ENCODE results near the gene CPNE6. TPM values are rescaled to one million over a fixed set of nuclear protein-coding genes. Genes with fewer than 3 reads are reported as not detected.
A peak's percentile ranks its signal among the peaks of the same experiment; 100 is the strongest.
"Not testable (repeated sequence)": the region's sequence is repeated elsewhere in the genome, so short reads cannot be mapped to it uniquely, and the experiment has no call there.

The CPNE6 gene
- polyA plus RNA-seq, 1 donor (not counting 4 experiments of a cell fraction or from before 2014, with no cell fraction given): not detected

GRCh38 chr14:24032727-24033418 is 38.5 kb upstream of the CPNE6 start:
- H3K4me1 ChIP-seq (ENCODE audit: control insufficient read depth, extremely low read depth, insufficient read depth, low read length): no peaks in the 10 kb centered on the region
- no peaks in the 10 kb centered on the region for H4K20me1 ChIP-seq (ENCODE audit: control insufficient read depth, extremely low read depth, insufficient read depth, low read length)
- DNase-seq (ENCODE audit: low read depth, low spot score) (no peak), FAIRE-seq (no peak)
- H3K27ac ChIP-seq (ENCODE audit: control insufficient read depth, insufficient read depth, low read length): no peak overlapping the region
- no peaks in the 10 kb centered on the region for H3K27me3 ChIP-seq (ENCODE audit: control insufficient read depth, extremely low read depth, insufficient read depth, low read length)
- no peak for TF ChIP-seq EZH2 (IDR thresholded peaks at IDR 0.05; ENCODE audit: low read length)
- H3K9me1 ChIP-seq (ENCODE audit: control insufficient read depth, extremely low read depth, insufficient read depth, low read length): no peaks in the 10 kb centered on the region
- H3K79me2 ChIP-seq (ENCODE audit: control insufficient read depth, insufficient read depth, low read length): no peaks in the 10 kb centered on the region
- H3K36me3 ChIP-seq (ENCODE audit: control insufficient read depth in 2 of 2, extremely low read depth in 1 of 2, insufficient read depth in 2 of 2, low read length in 2 of 2): no peaks in the 10 kb centered on the region
- no peak overlapping the region for H3K4me2 ChIP-seq (ENCODE audit: control insufficient read depth, extremely low read depth, insufficient read depth, low read depth, low read length)
- no peak overlapping the region for H3K4me3 ChIP-seq (ENCODE audit: control insufficient read depth in 2 of 3, extremely low read depth in 1 of 3, insufficient read depth in 2 of 3, low read depth in 1 of 3, low read length in 3 of 3)
- dilution Hi-C loops (cut with MboI; ENCODE audit: extremely low pct_ligation_motif_present, low sequenced_read_pairs): no loop called here
- H2AFZ ChIP-seq (ENCODE audit: control insufficient read depth, low read length): no peak overlapping the region
- no peaks in the 10 kb centered on the region for H3K9me3 ChIP-seq (ENCODE audit: control insufficient read depth, low read depth, low read length)
- no peak overlapping the region for H3K9ac ChIP-seq (ENCODE audit: control insufficient read depth, extremely low read depth, insufficient read depth, low read length)

- H3K9me3 ChIP-seq (ENCODE audit: control insufficient read depth, low read depth, low read length); dilution Hi-C loops (cut with MboI; ENCODE audit: extremely low pct_ligation_motif_present, low sequenced_read_pairs); H3K9me1 ChIP-seq (ENCODE audit: control insufficient read depth, extremely low read depth, insufficient read depth, low read length); H3K9ac ChIP-seq (ENCODE audit: control insufficient read depth, extremely low read depth, insufficient read depth, low read length); H3K27ac ChIP-seq (ENCODE audit: control insufficient read depth, insufficient read depth, low read length); H3K79me2 ChIP-seq (ENCODE audit: control insufficient read depth, insufficient read depth, low read length); H2AFZ ChIP-seq (ENCODE audit: control insufficient read depth, low read length); H3K4me1 ChIP-seq (ENCODE audit: control insufficient read depth, extremely low read depth, insufficient read depth, low read length); DNase-seq (ENCODE audit: low read depth, low spot score); FAIRE-seq; H3K36me3 ChIP-seq (ENCODE audit: control insufficient read depth in 2 of 2, extremely low read depth in 1 of 2, insufficient read depth in 2 of 2, low read length in 2 of 2); H3K27me3 ChIP-seq (ENCODE audit: control insufficient read depth, extremely low read depth, insufficient read depth, low read length); H4K20me1 ChIP-seq (ENCODE audit: control insufficient read depth, extremely low read depth, insufficient read depth, low read length): not testable (repeated sequence)
- Histone ChIP-seq H3K4me3 (ENCODE audit: control insufficient read depth in 2 of 3, extremely low read depth in 1 of 3, insufficient read depth in 2 of 3, low read depth in 1 of 3, low read length in 3 of 3) (peak overlapping the region in 1 of 3 experiments; percentile 60), H3K4me2 (ENCODE audit: control insufficient read depth, extremely low read depth, insufficient read depth, low read depth, low read length) (peak overlapping the region; percentile 79)
These were observed 35.6 kb upstream of the CPNE6 start for GRCh38 chr14:24035769-24036168.

- Histone ChIP-seq H3K4me3 (ENCODE audit: control insufficient read depth in 2 of 3, extremely low read depth in 1 of 3, insufficient read depth in 2 of 3, low read depth in 1 of 3, low read length in 3 of 3) (peak overlapping the region; percentile 49 to 75 (median 60)), H3K27me3 (ENCODE audit: control insufficient read depth, extremely low read depth, insufficient read depth, low read length) (no peaks in the 10 kb centered on the region), H4K20me1 (ENCODE audit: control insufficient read depth, extremely low read depth, insufficient read depth, low read length) (no peaks in the 10 kb centered on the region), H3K36me3 (ENCODE audit: control insufficient read depth in 2 of 2, extremely low read depth in 1 of 2, insufficient read depth in 2 of 2, low read length in 2 of 2) (no peaks in the 10 kb centered on the region), H3K79me2 (ENCODE audit: control insufficient read depth, insufficient read depth, low read length) (no peaks in the 10 kb centered on the region), H3K9me3 (ENCODE audit: control insufficient read depth, low read depth, low read length) (no peaks in the 10 kb centered on the region), H3K9me1 (ENCODE audit: control insufficient read depth, extremely low read depth, insufficient read depth, low read length) (no peaks in the 10 kb centered on the region), H2AFZ (ENCODE audit: control insufficient read depth, low read length) (peak overlapping the region; percentile 93), H3K27ac (ENCODE audit: control insufficient read depth, insufficient read depth, low read length) (peak overlapping the region; percentile 43), H3K9ac (ENCODE audit: control insufficient read depth, extremely low read depth, insufficient read depth, low read length) (peak overlapping the region; percentile 71), H3K4me1 (ENCODE audit: control insufficient read depth, extremely low read depth, insufficient read depth, low read length) (no peaks in the 10 kb centered on the region), H3K4me2 (ENCODE audit: control insufficient read depth, extremely low read depth, insufficient read depth, low read depth, low read length) (peak overlapping the region; percentile 79)
- dilution Hi-C loops (cut with MboI; ENCODE audit: extremely low pct_ligation_motif_present, low sequenced_read_pairs): no loop called here
- TF ChIP-seq CTCF (optimal IDR thresholded peaks at IDR 0.05 in 1 of 3, IDR thresholded peaks at IDR 0.05 in 1 of 3, conservative IDR thresholded peaks at IDR 0.05 in 1 of 3; ENCODE audit: extremely low read depth in 1 of 3, insufficient read depth in 2 of 3, low read length in 3 of 3) (peak; percentile 70 to 86 (median 75)), EZH2 (IDR thresholded peaks at IDR 0.05; ENCODE audit: low read length) (no peak)
- FAIRE-seq (no peak), DNase-seq (ENCODE audit: low read depth, low spot score) (no peak)
These were observed 35.0 kb upstream of the CPNE6 start for GRCh38 chr14:24036169-24036962.

GRCh38 chr14:24036963-24037657 is 34.3 kb upstream of the CPNE6 start:
- Histone ChIP-seq H3K4me2 (ENCODE audit: control insufficient read depth, extremely low read depth, insufficient read depth, low read depth, low read length) (peak overlapping the region; percentile 79), H3K9ac (ENCODE audit: control insufficient read depth, extremely low read depth, insufficient read depth, low read length) (peak overlapping the region; percentile 71), H3K27ac (ENCODE audit: control insufficient read depth, insufficient read depth, low read length) (peak overlapping the region; percentile 43), H3K4me3 (ENCODE audit: control insufficient read depth in 2 of 3, extremely low read depth in 1 of 3, insufficient read depth in 2 of 3, low read depth in 1 of 3, low read length in 3 of 3) (peak overlapping the region; percentile 49 to 75 (median 60))
- H3K27me3 ChIP-seq (ENCODE audit: control insufficient read depth, extremely low read depth, insufficient read depth, low read length); H3K36me3 ChIP-seq (ENCODE audit: control insufficient read depth in 2 of 2, extremely low read depth in 1 of 2, insufficient read depth in 2 of 2, low read length in 2 of 2); H3K79me2 ChIP-seq (ENCODE audit: control insufficient read depth, insufficient read depth, low read length); H3K4me1 ChIP-seq (ENCODE audit: control insufficient read depth, extremely low read depth, insufficient read depth, low read length); H2AFZ ChIP-seq (ENCODE audit: control insufficient read depth, low read length); DNase-seq (ENCODE audit: low read depth, low spot score); dilution Hi-C loops (cut with MboI; ENCODE audit: extremely low pct_ligation_motif_present, low sequenced_read_pairs); H3K9me1 ChIP-seq (ENCODE audit: control insufficient read depth, extremely low read depth, insufficient read depth, low read length); H3K9me3 ChIP-seq (ENCODE audit: control insufficient read depth, low read depth, low read length); FAIRE-seq; H4K20me1 ChIP-seq (ENCODE audit: control insufficient read depth, extremely low read depth, insufficient read depth, low read length): not testable (repeated sequence)
